CMK (cell line): Measurements from ENCODE around the gene INPP5E.

Experiments
- DNase-seq: peaks from one replicate; pipeline ENCODE4 v3.0.0-alpha.2; 2010; ENCODE audit warnings: low read depth

Gene INPP5E

GRCh38 chr9:136403915-136404800 is 35.5 kb downstream of the INPP5E start:
- DNase-seq = no peak

DNA sequence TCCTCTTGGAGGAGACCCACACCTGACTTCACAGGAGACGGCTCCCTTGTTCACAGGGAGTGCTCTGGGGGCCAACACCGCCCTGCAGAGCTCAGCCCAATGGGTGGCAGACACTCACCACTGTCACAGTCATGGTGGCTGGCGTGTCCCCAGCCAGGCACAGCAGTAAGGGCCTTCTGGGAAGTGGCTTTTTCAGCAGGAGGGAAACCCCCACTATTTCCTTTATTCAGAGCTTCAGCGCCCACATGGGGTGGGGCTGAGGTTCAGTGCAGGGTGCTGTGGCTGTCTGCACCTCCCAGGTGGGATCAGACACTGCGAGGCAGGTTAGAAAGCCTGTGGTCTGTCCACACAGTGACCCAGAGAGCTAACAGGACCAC is 36.1 kb downstream of the INPP5E start:
- no peak for DNase-seq

GRCh38 chr9:136402067-136402466 is 37.6 kb downstream of the INPP5E start:
- DNase-seq = no peak

DNA sequence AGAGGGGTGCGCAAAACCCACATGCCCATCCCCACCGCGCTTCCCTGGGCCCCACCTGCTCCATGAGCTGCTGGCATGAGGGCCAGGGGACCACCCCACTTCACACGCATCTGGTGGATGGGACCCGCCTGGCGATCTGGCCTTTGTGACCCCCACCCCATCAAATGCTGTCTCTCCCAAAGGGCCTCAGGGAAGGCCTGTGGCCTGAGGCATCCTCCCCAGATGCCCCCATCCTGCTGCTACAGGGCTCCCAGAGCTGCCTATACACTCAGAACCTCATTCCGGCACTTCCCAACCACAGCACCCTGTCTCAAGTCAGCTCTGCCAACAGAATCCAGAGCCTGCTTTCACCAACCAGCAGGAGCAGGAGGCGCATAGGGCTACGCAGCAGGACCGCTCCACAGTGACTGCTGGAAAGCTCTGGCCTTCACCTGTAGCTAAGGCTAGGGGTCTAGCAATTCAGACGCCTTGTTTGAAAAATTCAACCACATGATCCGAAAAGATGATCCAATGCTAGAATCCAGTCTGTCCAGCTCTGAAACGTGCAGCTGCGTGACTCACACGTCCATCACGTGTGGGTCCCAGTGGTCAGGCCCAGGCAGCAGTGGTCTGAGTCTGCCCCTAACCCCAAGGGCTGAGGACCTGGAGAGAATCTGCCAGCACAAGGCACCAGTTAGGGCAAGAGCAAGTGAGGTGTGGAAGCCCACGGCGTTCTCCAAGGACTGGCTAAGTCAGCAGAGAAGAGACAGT is 38.3 kb downstream of the INPP5E start:
- no peak for DNase-seq

DNA sequence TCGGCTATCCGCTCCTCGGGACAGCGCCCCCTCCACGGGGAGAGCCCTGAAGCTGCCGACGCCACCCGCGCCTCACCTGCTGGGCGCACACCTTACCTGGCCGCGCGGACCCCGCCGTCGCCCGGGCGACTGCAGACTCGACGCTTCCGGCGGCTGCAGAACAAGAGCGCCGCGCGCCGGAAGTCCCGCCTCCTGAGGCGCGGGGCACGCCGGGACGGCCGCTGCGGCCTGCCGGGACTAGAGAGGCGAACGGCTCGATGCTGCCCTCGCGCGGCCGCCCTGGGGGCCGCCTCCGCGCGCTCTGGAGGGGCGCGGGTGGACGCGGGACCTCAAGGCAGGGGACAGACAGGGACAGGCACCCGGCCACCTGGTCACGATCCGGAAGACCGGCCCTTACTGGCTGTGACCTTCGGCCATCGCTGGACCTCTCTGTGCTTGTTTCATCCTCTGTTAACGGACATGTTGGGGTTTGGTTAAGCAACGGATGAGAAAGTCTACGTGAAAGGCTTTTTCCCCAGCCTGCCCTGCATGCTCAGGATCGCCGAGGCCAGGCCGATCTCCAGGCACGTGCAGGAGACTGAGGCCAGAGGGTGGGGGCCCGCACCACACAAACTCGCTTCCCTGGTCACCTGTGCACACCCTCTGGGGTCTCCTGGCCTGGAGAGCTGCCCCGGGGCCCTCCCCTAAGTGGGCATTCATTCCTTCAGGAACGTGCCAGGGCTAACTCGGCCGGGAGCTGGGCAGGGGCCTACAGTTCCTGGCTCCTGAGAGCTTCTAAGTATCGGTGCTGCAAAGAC is 39.4 kb downstream of the INPP5E start, which contains the start of gene SNAPC4:
SNAPC4 (minus strand) TSS at position 133 of the 797 bp plus-strand sequence. CDS start 1,742 bp downstream, outside the sequence.
- peak; percentile 73 for DNase-seq

DNA sequence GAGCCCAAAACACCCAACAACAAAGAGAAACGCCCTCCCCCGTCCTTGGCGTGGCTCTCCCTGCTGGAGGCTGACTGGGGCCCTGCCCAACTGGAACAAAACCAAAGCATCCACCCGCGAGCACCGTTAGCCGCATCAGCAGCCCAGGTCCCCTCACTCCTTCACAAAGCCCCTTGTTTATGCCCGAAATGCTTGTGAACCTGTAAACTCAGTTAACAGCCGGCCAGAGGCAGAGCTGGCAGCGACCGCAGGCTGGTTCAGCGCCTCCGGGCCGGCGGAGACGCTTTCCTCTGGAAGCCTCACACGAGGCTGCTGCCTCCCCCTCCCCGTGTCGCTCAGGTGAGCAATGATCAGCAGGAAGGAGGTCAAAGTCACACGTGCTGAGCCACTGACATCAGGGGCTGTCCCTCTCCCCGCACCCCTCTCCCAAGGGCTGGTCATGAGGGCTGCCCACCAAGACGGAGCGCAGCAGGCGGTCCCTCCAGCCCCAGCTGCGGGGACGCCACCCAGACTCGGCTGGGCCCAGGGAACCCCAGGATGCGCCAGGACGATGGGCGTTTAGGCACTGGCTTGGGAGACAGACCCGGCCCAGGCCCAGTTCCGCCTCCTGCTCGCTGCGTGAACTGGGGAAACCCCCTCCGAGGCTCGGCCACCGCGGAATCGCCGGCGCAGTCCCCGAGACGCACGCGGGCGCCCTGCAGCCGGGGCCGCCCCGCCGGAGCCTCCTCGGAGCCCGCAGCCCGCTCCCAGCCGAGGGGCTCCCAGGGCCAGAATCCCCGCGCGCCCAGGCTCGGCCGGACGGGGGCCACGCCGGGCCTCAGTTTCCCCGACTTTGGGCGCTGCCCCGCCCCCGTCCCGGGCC is 40.2 kb downstream of the INPP5E start:
- DNase-seq = no peak

- no peak for DNase-seq
Measured at GRCh38 chr9:136398286-136398685, 41.4 kb downstream of the INPP5E start.

DNA sequence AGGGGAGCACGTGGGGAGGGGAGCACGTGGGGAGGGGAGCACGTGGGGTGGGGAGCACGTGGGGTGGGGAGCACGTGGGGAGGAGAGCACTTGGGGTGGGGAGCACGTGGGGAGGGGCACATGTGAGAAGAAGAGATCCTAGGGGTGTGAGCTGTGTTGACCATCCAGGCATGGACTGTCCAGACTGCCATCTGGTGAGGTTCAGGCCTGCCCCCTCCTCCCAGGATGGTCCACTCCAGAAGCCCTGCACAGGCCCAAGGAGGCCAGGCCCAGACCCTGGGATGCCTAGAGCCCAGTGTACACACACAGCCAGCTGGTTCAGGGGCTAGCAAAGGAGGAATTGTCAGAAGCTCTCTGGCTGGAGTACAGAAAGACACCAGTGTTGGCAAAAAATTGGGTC is 42.0 kb downstream of the INPP5E start:
- DNase-seq = no peak

DNA sequence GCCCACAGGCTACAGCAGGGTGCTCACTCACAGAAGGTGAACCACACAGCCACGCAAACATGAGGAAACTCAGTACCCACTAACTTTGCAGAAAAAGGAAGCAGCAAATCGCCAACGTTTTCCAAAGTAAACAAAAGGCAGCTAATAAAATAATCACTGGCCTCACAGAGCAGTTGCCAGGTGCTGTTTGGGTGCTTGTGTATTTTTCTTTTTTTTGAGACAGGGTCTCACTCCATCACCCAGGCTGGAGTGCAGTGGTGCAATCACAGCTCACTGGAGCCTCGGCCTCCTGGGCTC is 43.5 kb downstream of the INPP5E start:
- DNase-seq = no peak

- no peak for DNase-seq
Measured at GRCh38 chr9:136395345-136396218, 44.1 kb downstream of the INPP5E start.

GRCh38 chr9:136395020-136395340 is 44.7 kb downstream of the INPP5E start:
- DNase-seq = no peak

DNA sequence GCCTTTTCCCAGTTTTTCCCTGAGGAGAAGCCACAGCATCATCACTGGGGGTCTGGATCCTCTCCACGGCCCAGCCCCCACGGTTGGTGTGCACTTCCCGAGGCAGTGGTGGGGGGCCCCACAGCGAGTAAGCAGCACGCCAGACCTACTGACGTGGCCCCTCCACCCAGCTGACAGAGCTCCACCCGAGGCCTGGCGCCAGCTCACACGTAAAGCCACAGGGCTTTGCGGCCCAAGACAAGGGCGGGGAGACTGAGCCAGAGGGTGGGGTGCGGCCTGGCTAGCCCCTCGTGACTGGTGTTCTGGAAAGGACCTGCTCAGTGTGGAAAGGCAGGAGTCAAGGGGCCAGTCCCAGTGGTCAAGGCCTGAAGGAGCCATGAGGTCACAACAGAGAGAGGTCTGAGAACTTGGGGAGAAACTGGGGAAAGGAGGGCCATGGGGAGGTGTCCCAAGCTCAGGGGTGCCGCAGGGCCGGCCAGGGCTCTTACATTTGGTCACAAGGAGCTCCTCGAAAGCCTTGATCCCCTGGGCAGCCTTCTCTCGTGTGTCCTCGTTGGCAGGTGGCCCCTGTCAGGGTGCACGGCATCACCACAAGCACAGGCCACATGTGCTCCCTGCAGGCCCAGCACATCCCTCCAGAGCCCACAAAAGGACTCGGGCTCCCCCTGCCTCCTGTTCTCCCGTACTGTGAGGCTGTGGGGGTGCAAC is 45.2 kb downstream of the INPP5E start:
- no peak for DNase-seq

DNA sequence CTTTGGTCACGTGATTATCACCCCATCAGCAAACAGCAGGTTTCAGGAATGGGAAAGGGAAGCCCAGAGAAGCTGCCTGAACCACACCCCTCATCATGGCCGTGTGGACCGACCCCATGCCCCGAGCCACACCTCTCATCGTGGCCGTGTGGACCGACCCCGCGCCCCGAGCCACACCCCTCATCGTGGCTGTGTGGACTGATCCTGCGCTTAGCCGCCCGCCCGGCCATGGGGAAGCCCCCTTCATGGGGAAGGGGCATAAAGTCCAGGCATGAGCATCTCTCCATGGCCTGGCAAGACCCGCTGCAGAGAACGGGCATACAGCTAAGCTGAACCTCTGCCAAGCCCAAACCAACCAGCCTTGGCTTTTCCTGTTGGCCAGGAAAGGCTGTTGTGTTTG is 46.1 kb downstream of the INPP5E start:
- no peak for DNase-seq

DNA sequence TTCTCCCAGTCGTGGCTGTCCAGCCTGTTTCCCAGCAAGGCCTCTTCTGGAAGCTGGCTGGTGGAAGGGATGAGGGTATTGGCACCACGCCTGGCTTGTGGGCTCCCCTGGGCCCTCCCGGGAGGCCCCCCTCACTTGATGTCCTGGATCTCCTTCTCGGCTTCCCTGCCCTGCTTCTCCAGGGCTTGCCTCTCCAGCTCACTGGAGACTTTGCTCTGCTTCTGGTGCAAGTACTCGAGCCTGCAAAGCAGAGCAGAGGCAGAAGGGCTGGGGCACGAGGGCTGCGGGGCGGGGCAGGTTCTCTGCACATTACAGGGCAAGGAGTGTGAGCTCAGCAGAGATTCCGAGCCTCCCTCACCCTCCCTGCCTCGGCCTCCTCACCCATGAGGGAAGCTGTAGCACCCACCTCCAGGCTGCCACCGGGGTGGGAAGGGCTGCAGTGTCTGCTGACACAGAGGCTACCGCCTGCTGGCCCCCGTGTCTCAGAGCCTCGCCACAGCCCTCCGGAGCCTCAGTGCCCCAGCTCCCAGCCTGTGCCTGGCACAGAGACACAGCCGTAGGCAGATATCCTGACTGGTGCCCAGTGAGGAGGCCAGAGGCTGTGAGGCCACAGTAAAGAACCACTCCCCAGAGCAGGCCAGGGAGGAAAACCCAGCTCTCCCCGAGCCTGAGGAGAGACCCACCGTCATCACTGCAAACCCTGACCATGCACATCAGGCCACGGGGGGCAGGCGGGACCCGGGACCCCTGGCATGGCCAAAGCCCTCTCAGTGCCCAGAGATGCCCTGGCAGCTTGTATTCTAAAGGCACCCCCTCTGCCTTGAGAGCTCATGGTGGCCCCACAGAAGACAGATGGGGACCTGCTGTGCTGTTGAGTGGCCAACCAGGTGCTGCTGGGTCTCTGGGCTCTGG is 46.9 kb downstream of the INPP5E start:
- DNase-seq = no peak

DNA sequence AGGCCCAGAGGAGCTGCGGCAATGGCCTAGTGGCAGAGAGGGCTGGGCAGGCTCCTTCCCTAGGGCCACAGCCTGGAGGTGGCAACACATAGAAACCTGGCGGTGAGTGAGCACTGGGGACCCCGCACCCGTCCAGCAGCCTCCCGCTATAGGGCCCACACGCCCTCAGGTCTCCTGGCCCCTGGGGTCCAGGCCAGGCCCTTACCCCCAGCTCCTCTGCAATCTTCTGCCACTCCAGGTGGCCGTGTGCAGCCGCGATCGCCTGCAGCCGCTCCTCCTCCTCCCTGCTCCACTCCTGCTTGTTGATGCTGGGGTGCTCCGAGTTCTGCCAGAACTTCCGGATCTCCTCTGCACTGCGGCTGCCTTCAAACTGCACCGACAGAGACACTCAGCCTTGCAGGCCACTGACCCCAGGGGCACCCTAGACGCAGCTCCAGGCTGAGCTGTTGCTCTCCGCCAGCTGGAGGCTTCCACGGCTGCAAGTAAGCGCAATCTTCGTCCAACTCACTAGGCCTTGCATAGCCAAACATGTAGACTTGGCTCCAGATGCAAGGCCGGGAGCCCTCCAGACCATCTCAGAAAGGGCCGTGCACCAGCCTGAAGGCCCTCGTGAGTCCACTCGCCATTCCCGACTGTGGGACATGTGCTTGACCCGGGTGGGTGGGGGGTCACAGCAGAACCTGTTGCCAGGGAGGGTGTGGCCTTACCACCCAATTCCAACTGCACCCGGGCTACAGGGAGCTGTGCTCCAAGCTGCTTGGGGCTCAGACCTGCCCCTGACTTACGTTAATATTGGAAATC is 47.7 kb downstream of the INPP5E start:
- no peak for DNase-seq

GRCh38 chr9:136389396-136389795 is 50.2 kb downstream of the INPP5E start:
- DNase-seq = no peak

DNA sequence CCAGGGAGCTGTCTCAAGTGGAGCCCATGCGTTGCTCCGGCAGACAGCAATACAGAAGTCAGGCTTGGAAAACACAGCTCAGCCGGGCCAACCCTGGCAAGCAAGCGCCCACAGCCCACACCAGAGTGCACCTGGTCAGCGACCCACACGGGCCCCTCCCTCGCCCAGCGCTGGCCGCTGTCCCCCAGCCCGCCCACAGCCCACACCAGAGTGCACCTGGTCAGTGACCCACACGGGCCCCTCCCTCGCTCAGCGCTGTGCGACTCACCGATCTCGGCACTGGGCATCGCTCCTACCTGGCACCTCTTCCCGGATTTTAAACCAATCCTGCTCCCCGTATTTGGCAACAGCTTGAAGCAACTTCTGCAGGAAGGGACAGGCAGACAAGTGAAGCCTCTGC is 52.4 kb downstream of the INPP5E start:
- no peak for DNase-seq

GRCh38 chr9:136386018-136386417 is 53.6 kb downstream of the INPP5E start:
- DNase-seq = no peak
